ENCODE measurements around the gene WASF3.
A peak's percentile ranks its signal among the peaks of the same experiment; 100 is the strongest.

WASF3 gene

GRCh38 chr13:26557393-26558073, at the start of gene WASF3:
TSS of gene WASF3 (plus strand) at chr13:26557683. CDS start at chr13:26642271, 84,588 bp downstream.
- peak; percentile 88 for DNase-seq

- no peak for DNase-seq
Observed at GRCh38 chr13:26508885-26509284, 48.6 kb upstream of the WASF3 start.

GRCh38 chr13:26509491-26509890, 48.0 kb upstream of the WASF3 start:
- no peak for DNase-seq

- no peak for DNase-seq
Observed at GRCh38 chr13:26513931-26514330, 43.6 kb upstream of the WASF3 start.

- no peak for DNase-seq
Observed at GRCh38 chr13:26515721-26516120, 41.8 kb upstream of the WASF3 start.

- DNase-seq, result no peak
Observed at GRCh38 chr13:26517936-26518335, 39.5 kb upstream of the WASF3 start.

GRCh38 chr13:26518451-26518959, 39.0 kb upstream of the WASF3 start:
- no peak for DNase-seq

- no peak for DNase-seq
Observed at GRCh38 chr13:26522571-26522970, 34.9 kb upstream of the WASF3 start.

GRCh38 chr13:26523007-26523406, 34.5 kb upstream of the WASF3 start:
- DNase-seq, result no peak

- DNase-seq, result no peak
Observed at GRCh38 chr13:26525528-26525927, 32.0 kb upstream of the WASF3 start.

- no peak for DNase-seq
Observed at GRCh38 chr13:26526702-26527216, 30.7 kb upstream of the WASF3 start.

- DNase-seq, result no peak
Observed at GRCh38 chr13:26528527-26528926, 29.0 kb upstream of the WASF3 start.

GRCh38 chr13:26529441-26529840, 28.0 kb upstream of the WASF3 start:
- DNase-seq, result no peak

- DNase-seq, result no peak
Observed at GRCh38 chr13:26531742-26532141, 25.7 kb upstream of the WASF3 start.

- DNase-seq, result no peak
Observed at GRCh38 chr13:26534036-26534726, 23.3 kb upstream of the WASF3 start.

GRCh38 chr13:26538363-26539317, 18.8 kb upstream of the WASF3 start:
- DNase-seq, result peak; percentile 53

GRCh38 chr13:26539738-26540292, 17.7 kb upstream of the WASF3 start:
- DNase-seq, result no peak

GRCh38 chr13:26540334-26540733, 17.1 kb upstream of the WASF3 start:
- no peak for DNase-seq

GRCh38 chr13:26541041-26541440, 16.4 kb upstream of the WASF3 start:
- no peak for DNase-seq

- DNase-seq, result no peak
Observed at GRCh38 chr13:26541678-26542568, 15.6 kb upstream of the WASF3 start.

GRCh38 chr13:26544707-26545106, 12.8 kb upstream of the WASF3 start:
- DNase-seq, result no peak

Measured in DMS153 (cell line).